ENCODE results near the gene DMD.

The DMD gene

GRCh38 chrX:31212856-31213748, 1998.2 kb downstream of the DMD start:
- no peak for DNase-seq (ENCODE audit: low read depth in 1 of 2, low spot score in 1 of 2)

GRCh38 chrX:31209005-31209628, 2002.2 kb downstream of the DMD start:
- DNase-seq (ENCODE audit: low read depth in 1 of 2, low spot score in 1 of 2) = no peak

GRCh38 chrX:31201503-31201902, 2009.8 kb downstream of the DMD start:
- DNase-seq (ENCODE audit: low read depth in 1 of 2, low spot score in 1 of 2) = no peak

DNA sequence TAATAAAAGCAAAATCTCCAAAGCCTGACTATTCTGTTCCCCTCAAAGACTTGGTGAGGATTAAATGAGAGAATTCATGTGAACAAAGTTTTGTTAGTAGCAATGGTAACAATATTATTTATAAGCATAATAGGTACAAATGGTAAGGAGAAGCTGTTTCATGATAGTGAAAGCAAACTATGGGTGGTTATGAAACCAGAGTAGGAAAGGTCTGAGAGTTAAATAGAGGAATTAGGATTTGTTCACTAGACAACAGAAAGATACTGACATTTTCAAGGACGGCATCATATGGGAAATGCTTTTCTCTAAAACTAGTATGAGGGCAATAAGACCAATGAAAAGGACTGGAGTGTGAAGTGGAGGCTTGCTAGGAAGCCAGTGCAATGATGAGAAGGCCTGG, 2010.9 kb downstream of the DMD start:
- no peak for DNase-seq (ENCODE audit: low read depth in 1 of 2, low spot score in 1 of 2)

DNA sequence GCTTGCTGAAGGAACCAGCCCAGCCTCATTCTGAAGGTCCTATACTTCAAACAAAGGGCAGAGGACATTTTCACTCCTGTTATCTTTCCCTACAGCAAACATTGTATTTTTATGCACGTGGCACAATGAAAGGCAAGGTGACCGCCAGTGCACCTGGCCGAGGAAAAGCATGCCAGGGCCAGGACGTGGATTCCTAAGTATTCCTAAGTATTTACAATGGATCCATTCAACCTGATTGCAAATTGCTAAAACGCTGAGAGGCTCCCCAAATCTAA, 2011.6 kb downstream of the DMD start:
- DNase-seq (ENCODE audit: low read depth in 1 of 2, low spot score in 1 of 2) = no peak

DNA sequence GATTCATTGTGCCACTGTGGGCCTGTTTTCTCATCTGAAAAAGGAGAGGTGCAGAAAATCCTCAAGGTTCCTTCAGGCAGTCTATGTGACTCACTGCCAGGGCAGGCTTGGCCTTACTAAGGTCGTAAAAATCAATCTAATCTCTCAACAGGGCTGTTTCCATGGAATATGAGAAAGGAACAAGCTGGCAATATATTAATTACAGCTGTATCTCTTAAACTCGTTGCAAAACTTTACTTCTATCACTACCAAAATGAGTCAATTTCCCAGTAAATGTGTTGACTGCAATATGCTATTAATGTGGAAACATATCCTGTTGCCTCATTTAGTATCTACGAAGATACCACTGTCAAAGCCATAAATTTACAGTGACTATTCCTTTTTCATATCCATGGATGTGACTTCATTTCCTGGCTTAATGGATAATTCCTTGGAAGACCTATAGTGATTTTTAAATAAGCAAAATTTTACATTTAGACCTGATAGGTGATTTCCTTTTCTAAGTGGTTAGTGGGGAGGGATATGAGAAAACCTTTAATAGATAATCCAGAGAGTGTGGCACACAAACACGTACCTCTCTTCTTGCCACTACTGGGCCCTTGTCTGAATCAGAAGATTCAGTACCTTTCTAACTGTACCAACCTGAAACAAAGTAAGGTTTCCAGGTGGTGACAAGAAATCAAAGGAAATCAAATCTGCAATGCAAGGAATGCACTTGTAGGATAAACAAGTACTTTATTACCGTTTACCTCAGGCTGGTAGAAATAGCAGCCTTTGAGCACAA, 2012.1 kb downstream of the DMD start:
- no peak for DNase-seq (ENCODE audit: low read depth in 1 of 2, low spot score in 1 of 2)

- DNase-seq (ENCODE audit: low read depth in 1 of 2, low spot score in 1 of 2) = no peak
Measured at GRCh38 chrX:31190221-31190975, 2021.0 kb downstream of the DMD start.

DNA sequence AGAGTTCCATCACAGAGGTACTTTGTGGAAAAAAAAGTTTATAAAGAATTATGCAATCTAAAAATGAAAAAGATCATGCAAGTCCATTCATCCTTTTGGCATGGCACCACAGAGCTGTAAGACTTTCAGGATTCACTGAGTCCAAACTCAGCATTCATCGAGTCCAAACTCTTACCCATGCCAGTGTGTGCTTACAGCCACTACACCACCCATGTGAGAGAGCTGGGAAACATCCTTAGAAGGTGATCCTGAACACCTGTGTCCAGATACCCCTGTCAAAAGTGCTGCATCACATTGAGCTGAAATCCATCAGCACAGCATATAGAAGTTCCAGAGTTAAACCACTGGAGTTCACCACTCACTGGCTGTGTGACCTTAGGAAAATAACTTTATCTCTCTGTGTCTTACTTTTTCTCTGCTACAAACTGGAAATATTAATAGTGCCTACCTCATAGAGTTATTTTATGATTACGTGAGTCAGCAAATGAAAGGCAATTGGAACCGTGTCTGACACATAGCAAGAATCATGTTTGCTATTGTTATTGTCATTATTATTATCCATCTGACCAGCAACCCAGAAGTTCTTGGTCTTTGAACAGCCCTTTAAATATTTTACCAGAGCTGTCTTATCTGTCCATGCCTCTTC, 2024.5 kb downstream of the DMD start:
- DNase-seq (ENCODE audit: low read depth in 1 of 2, low spot score in 1 of 2) = no peak

GRCh38 chrX:31185884-31186283, 2025.5 kb downstream of the DMD start:
- no peak for DNase-seq (ENCODE audit: low read depth in 1 of 2, low spot score in 1 of 2)

- no peak for DNase-seq (ENCODE audit: low read depth in 1 of 2, low spot score in 1 of 2)
Measured at GRCh38 chrX:31181377-31182000, 2029.9 kb downstream of the DMD start.

GRCh38 chrX:31179203-31179602, 2032.1 kb downstream of the DMD start:
- DNase-seq (ENCODE audit: low read depth in 1 of 2, low spot score in 1 of 2) = no peak

- no peak for DNase-seq (ENCODE audit: low read depth in 1 of 2, low spot score in 1 of 2)
Measured at GRCh38 chrX:31178769-31179125, 2032.6 kb downstream of the DMD start.

GRCh38 chrX:31178064-31178768, 2033.1 kb downstream of the DMD start:
- no peak for DNase-seq (ENCODE audit: low read depth in 1 of 2, low spot score in 1 of 2)

GRCh38 chrX:31170792-31171191, 2040.6 kb downstream of the DMD start:
- no peak for DNase-seq (ENCODE audit: low read depth in 1 of 2, low spot score in 1 of 2)

- DNase-seq (ENCODE audit: low read depth in 1 of 2, low spot score in 1 of 2) = no peak
Measured at GRCh38 chrX:31168551-31168950, 2042.8 kb downstream of the DMD start.

GRCh38 chrX:31166832-31167231, 2044.5 kb downstream of the DMD start:
- no peak for DNase-seq (ENCODE audit: low read depth in 1 of 2, low spot score in 1 of 2)

- no peak for DNase-seq (ENCODE audit: low read depth in 1 of 2, low spot score in 1 of 2)
Measured at GRCh38 chrX:31166416-31166815, 2044.9 kb downstream of the DMD start.

DNA sequence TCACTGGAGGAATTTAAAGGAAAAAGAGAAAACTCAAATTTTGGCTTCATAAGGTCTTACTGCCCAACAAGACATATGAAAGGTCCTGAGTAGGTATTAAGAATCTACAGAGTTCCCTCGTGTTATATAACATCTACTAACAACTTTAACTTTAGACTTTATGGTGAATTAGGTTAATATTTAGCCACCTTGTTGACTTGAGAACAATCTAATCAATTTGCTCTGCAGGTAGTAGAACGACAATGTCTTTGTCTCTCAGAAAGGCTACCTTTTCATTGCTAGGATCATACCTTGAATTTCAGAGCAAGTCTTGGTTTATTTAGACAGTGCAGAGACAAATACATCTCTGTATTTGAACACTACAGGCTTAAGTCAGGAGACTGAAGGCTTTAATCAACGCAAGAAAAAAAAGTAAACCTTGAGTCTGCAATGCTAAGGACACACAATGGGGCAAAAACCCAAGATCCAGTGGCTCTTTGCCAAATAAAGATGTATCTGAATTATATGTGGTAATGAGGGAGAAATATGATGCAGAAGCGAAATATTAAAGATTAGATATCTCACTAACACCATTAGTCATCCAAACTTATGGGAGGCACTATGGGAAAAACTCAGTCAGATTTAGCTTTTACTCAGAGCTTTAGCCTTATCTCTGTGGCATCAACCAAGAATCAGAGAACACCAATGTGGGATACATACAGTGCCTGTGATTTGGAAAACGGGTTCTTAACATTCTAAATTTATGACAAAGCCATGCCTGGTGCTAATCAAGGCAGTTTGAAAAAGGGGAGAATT, 2045.9 kb downstream of the DMD start:
- no peak for DNase-seq (ENCODE audit: low read depth in 1 of 2, low spot score in 1 of 2)

- DNase-seq (ENCODE audit: low read depth in 1 of 2, low spot score in 1 of 2) = no peak
Measured at GRCh38 chrX:31154946-31155345, 2056.4 kb downstream of the DMD start.
